ENCODE results near the gene PGM2. TPM values are rescaled to one million over a fixed set of nuclear protein-coding genes. Genes with fewer than 3 reads are reported as not detected.
A peak's percentile ranks its signal among the peaks of the same experiment; 100 is the strongest.
"Not testable (repeated sequence)": the region's sequence is repeated elsewhere in the genome, so short reads cannot be mapped to it uniquely, and the experiment has no call there.

The PGM2 gene
- 30.0 and 32.4 TPM in 2 replicates for total RNA-seq (2014; rRNA removed; shearing (Covaris generic))
- 19.4 and 19.9 TPM in 2 replicates for polyA plus RNA-seq (2015; cell fraction: cytosol; rRNA removed)
- polyA plus RNA-seq (2015; cell fraction: nucleus; rRNA removed) = 23.3 and 33.0 TPM in 2 replicates

DNA sequence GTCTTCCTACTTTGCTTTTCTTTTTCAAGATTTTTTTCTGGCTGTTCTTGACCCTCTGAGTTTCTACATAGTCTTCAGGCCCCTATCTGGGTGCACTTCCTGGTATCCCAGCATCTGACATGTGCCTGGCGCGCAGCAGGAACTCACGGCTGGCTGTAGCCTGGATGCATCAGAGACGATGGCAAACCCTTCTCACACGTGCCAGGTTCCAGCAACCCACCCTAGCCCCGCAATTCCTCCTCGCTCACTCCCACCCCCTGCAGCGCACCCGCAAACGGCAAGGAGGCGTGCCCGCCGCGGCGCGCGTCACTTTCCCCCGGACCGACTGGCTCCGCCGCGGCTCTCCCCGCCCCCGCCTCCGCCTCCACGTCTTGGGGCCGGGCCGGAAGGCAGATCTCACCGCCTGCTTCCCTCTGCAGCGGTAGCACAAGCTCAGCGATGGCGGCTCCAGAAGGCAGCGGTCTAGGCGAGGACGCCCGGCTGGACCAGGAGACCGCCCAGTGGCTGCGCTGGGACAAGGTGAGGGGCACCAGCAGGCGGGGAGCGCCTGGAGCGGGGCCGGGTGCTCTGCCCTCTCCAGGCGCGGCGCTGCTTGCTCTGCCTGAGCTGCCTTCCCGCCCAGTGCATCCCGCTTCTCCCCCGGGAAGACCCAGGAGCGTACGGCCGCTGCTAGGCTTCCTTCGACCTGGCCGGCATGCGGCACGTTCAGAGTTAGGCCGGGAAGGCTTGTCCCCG is at the start of gene PGM2:
TSS of gene PGM2 (plus strand) at position 392 of the 735 bp plus-strand sequence. CDS start at position 439, 47 bp downstream.
- in situ Hi-C loops (cut with HindIII; ENCODE audit: low pct_unique_long_range_greater_than_20kb, low sequenced_read_pairs) = no loop called here
- DNase-seq (ENCODE audit: low read depth, low spot score) = peak; percentile 77

DNA sequence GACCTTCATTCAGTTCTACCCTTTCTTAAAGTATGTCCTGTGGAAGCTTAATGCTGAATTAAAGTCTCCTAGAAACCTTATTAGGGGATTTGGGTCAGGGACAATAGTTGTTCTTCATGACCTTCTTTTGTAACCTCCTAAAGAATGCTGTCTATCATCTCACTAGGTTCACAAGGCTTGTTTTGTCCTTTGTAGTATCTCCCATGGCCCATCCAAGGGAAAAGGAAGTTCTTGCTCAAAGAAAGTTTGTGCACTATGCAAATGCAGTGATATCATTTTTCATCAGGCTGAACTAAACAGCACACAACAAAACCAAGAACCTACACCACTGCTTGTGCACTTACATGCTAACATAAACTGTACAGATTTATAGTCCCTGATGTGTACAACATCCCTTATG is 46.6 kb upstream of the PGM2 start:
- in situ Hi-C loops (cut with HindIII; ENCODE audit: low pct_unique_long_range_greater_than_20kb, low sequenced_read_pairs) = no loop called here
- DNase-seq (ENCODE audit: low read depth, low spot score) = peak; percentile 58

DNA sequence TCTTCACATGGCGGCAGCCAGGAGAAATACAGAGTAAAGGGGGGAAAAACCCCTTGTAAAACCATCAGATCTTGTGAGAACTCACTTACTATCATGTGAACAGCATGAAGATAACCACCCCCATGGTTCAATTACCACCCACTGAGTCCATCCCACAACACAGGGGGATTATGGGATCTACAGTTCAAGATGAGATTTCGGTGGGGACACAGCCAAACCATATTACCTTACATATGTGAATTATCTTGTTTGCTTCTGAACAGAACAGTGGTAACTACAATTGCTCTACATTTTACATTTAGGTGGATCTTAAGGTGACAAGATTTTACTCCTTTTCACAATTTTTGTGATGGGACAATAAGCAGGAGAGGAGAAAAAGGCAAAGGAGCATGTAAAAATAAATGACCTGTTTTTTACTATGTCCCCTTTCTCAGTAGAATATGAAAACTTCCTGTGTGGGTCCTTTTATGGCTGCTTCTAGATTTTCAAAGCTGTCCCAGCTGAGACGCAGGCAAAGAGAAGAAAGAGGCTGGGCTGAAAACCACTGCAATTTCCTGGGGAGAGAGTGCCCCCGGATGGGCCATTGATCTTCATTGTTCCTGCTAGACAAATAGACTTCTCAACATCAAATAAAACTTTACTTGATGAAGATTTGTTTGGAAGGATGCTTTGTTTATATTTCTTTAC is 45.9 kb upstream of the PGM2 start:
- peak; percentile 37 for DNase-seq (ENCODE audit: low read depth, low spot score)
- in situ Hi-C loops (cut with HindIII; ENCODE audit: low pct_unique_long_range_greater_than_20kb, low sequenced_read_pairs) = no loop called here

DNA sequence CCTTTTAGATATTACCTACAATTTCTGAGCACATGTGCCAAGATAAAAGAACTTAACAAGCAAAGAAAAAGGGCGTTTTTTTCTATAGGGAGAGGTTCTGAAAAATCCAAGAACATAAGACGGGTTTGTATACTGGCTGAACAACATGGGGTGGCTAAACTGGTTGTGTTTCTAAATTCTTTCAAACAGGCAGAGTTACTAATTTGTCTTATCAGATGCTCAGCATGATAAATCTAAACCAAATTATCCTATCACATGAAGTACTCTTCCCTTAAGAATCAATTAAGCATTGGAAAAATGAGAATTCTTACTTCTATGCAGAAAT is 45.4 kb upstream of the PGM2 start:
- DNase-seq (ENCODE audit: low read depth, low spot score) = no peak
- in situ Hi-C loops (cut with HindIII; ENCODE audit: low pct_unique_long_range_greater_than_20kb, low sequenced_read_pairs) = no loop called here

DNA sequence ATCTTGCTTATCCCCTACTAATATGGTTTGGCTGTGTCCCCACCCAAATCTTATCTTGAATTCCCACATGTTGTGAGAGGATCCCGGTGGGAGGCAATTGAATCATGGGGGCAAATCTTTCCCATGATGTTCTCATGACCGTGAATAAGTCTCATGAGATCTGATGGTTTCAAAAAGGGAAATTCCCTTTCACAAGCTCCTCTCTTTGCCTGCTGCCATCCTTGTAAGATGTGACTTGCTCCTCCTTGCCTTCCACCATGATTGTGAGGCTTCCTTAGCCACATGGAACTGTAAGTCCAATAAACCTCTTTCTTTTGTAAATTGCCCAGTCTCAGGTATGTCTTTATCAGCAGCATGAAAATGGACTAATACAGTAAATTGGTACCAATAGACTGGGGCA is 40.2 kb upstream of the PGM2 start:
- DNase-seq (ENCODE audit: low read depth, low spot score); in situ Hi-C loops (cut with HindIII; ENCODE audit: low pct_unique_long_range_greater_than_20kb, low sequenced_read_pairs): not testable (repeated sequence)

DNA sequence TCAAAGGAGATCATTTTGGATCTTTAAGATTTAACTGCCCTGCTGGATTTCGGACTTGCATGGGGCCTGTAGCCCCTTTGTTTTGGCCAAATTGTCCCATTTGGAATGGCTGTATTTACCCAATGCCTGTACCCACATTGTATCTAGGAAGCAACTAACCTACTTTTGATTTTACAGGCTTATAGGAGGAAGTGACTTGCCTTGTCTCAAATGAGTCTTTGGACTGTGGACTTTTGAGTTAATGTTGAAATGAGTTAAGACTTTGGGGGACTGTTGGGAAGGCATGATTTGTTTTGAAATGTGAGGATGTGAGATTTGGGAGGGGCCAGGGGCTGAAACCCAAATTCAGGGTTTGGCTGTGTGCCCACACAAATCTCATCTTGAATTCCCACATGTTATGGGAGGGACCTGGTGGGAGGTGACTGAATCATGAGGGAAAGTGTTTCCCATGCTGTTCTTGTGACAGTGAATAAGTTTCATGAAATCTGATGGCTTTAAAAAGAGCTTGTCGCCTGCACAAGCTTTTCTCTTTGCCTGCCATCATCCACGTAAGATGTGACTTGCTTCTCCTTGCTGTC is 38.5 kb upstream of the PGM2 start:
- in situ Hi-C loops (cut with HindIII; ENCODE audit: low pct_unique_long_range_greater_than_20kb, low sequenced_read_pairs); DNase-seq (ENCODE audit: low read depth, low spot score): not testable (repeated sequence)

DNA sequence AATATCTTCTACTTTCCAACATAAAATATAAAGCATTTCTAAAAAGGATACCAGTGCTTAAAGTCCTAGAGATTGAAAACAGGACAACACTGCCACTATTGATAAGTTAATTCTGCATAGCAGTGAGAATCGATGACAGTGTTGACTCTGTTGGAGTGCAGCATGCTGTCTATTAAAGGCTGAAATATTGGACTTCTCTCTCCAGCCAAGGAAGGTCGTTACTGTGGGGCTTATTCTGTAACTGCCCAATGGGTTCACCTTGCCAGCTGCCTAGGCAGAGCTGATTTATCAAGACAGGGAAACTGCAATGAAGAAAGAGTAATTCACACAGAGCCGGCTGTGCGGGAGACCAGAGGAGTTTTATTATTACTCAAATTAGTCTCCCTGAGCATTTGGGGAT is 37.7 kb upstream of the PGM2 start:
- in situ Hi-C loops (cut with HindIII; ENCODE audit: low pct_unique_long_range_greater_than_20kb, low sequenced_read_pairs) = no loop called here
- no peak for DNase-seq (ENCODE audit: low read depth, low spot score)

DNA sequence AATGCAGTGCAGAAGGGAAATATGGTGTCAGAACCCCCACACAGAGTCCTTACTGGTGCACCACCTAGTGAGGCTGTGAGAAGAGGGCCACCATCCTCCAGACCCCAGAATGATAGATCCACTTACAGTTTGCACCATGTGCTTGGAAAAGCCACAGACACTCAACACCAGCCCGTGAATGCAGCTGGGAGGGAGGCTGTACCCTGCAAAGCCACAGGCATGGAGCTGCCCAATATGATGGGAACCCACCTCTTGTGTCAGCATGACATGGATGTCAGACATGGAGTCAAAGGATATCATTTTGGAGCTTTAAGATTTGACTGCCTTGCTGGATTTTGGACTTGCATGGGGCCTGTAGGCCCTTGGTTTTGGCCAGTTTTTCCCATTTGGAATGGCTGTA is 34.2 kb upstream of the PGM2 start:
- in situ Hi-C loops (cut with HindIII; ENCODE audit: low pct_unique_long_range_greater_than_20kb, low sequenced_read_pairs) = no loop called here

DNA sequence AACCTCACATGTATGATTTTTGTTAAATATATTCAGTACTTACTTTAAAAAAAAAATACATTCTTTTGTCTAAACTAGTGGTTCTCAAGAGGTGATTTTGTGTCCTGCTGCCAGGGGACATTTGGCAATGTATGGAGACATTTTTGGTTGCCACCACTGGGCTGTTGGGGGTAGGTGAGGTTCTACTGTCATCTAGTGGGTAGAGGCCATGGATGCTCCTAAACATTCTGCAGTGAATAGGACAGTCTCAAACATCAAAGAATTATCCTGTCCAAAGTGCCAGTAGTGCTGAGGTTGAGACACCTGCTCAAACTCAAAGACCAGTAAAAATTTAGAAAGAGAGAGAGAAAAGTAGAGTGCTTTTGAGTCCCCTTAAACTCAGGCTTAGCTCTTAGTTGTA is 32.9 kb upstream of the PGM2 start:
- in situ Hi-C loops (cut with HindIII; ENCODE audit: low pct_unique_long_range_greater_than_20kb, low sequenced_read_pairs) = no loop called here
- DNase-seq (ENCODE audit: low read depth, low spot score) = peak; percentile 66

More for the DNA sequence above, 34.2 kb upstream of the PGM2 start:
- DNase-seq (ENCODE audit: low read depth, low spot score) = no peak

DNA sequence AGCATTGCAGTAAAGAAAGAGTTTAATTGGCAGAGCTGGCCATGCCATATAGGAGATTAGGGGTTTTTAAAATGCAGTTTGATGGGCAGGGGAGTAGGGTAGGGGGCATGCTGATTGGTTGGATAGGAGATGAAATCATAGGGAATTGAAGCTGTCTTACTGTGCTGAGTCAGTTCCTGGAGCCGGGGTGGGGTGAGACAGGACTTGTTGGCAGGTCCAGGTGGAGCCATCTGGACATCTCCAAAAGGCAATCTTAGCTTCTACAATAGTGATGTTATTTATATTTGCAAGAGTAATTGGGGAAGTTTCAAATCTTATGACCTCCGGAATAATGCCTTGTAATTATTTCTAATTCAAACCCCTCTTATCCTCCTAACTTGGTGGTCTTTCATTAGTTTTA is 32.4 kb upstream of the PGM2 start:
- in situ Hi-C loops (cut with HindIII; ENCODE audit: low pct_unique_long_range_greater_than_20kb, low sequenced_read_pairs) = no loop called here
- DNase-seq (ENCODE audit: low read depth, low spot score) = no peak

DNA sequence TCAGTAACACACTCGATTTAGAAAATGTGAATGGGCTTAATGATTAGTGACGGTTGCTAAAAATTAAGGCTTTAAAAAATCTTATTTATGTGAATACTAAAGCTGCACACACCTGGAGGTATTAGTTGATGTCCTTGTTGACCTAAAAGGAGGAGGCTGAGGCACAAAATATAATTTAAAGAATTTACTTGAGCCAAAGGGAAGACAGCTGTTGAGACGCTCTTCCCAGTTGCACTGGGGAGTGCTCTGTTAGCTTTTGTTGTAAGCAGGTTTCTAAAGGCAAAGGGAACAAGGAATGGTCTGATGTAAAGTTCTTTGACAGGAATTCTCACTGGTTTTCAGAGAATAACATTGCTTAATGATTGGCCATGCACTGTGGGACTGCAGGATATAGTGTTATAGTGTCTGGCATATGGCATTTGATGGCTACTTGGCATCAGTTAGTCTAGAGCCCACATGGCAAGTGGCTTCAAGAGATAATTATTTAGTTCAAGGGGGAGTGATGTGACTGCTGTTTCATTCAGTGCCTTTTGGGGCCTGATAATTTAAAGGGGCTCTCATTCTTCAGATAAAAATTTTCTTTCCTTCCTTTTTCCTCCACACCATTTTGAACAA is 30.8 kb upstream of the PGM2 start:
- in situ Hi-C loops (cut with HindIII; ENCODE audit: low pct_unique_long_range_greater_than_20kb, low sequenced_read_pairs) = no loop called here
- DNase-seq (ENCODE audit: low read depth, low spot score) = no peak

DNA sequence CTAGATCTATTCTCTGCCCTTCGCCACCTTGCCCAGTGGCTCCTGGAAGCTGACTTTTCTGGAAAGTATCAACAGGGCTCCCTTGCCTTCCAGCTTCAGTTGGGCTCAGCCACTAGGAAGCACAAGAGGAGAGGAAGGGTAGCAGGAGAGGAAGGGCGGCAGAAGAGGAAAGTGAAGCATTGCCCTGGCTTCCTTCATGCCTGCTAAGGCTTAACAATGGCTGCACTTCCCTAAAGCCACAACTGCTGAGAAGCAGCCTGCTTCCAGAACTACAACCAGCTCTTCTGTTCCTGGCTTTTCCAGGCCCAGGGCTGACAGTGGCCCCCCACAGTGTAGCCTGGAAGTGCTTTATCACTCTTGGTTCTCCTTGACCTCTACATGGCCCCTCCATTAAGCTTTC is 29.1 kb upstream of the PGM2 start:
- in situ Hi-C loops (cut with HindIII; ENCODE audit: low pct_unique_long_range_greater_than_20kb, low sequenced_read_pairs) = no loop called here
- no peak for DNase-seq (ENCODE audit: low read depth, low spot score)

DNA sequence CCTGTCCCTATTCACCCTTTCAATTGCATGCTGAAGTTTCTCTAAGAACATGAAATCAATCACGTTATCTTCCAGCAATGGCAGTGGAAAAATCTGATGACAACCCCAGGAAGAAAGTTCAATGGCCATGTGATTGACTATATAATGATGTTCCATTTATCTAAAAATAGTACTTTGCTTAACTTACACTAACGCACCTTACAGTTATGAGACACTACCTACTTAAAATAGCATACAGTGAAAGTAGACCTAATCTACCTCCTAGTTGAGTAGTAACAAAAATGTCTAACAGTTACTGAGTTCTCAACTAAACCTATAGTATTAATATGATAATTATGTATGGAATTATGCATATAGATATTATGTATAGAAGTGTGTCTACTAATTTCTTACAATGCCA is 28.6 kb upstream of the PGM2 start:
- in situ Hi-C loops (cut with HindIII; ENCODE audit: low pct_unique_long_range_greater_than_20kb, low sequenced_read_pairs) = no loop called here
- DNase-seq (ENCODE audit: low read depth, low spot score) = no peak

DNA sequence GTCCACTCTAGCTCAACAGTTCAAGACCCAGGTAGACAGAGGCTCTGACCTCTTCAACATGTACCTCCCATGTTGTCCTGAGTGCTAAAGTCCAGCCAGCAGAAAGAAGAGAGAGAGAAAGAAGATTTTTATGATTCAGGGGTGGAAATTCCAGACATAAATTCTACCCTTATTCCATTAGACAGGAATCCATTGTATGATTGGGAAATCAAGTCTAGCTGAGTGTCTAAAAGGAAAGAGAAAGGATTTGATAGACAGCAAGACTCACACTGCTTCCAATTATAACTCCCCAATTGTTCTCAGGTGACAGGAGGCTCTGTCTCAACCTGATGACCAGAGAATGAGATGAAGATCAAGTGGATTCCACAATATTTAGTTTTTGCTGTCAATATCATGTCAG is 27.9 kb upstream of the PGM2 start:
- no peak for DNase-seq (ENCODE audit: low read depth, low spot score)
- in situ Hi-C loops (cut with HindIII; ENCODE audit: low pct_unique_long_range_greater_than_20kb, low sequenced_read_pairs) = no loop called here

DNA sequence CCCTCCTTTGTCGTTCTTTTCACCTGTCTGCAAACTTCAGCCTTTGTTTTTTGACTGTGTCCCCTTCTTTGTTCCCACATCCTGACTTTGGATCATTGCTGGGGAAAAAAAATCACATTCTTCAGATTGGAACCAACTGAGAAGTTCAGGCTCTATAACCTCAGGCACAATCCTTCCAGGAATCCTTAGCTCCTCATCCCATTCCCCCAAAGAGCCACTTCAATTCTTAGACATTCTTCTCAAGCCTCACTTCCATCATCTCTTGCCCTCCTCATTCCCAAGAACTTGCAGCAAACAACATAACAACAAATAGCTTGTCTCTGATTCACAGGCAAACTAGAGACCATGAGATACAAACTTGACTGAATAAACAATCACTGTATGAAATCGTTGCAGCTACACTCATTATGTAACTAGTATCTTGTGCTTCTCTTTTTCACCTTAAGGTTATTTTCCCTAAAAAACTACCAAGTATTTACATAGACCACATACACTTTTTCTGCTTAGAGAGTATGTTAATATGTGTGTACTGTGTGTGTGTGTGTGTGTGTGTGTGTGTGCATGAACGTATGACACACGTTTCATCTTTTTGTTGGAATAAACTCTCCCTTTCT is 26.4 kb upstream of the PGM2 start:
- DNase-seq (ENCODE audit: low read depth, low spot score) = no peak
- in situ Hi-C loops (cut with HindIII; ENCODE audit: low pct_unique_long_range_greater_than_20kb, low sequenced_read_pairs) = no loop called here

DNA sequence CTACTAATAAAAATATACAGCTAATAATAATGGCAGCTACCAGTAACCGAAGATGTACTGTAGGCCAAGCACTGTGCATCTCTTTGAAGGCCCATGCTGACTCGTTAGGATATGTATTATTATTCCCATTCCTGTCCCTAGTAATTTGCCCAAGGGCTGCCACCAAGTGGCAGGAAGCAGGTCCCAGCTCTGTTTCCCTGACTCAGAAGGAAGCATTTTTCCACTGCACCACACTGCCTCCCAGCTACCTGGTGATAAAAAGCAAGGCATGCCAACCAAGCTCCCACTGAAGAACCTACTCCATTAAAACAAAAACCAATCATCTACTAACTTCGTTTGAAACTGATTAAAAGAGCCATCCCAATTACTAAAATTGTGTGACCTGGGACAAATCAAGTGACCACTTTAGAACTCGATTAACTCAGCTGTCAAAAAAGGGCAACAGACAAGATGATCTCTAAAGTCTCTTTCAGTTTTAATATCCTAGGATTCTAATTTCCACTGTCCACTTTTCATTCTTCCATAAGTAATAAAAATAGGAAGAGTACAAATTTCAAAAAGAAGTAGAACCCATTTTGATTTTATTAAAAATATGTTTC is 24.3 kb upstream of the PGM2 start:
- DNase-seq (ENCODE audit: low read depth, low spot score) = peak; percentile 84
- in situ Hi-C loops (cut with HindIII; ENCODE audit: low pct_unique_long_range_greater_than_20kb, low sequenced_read_pairs) = no loop called here

DNA sequence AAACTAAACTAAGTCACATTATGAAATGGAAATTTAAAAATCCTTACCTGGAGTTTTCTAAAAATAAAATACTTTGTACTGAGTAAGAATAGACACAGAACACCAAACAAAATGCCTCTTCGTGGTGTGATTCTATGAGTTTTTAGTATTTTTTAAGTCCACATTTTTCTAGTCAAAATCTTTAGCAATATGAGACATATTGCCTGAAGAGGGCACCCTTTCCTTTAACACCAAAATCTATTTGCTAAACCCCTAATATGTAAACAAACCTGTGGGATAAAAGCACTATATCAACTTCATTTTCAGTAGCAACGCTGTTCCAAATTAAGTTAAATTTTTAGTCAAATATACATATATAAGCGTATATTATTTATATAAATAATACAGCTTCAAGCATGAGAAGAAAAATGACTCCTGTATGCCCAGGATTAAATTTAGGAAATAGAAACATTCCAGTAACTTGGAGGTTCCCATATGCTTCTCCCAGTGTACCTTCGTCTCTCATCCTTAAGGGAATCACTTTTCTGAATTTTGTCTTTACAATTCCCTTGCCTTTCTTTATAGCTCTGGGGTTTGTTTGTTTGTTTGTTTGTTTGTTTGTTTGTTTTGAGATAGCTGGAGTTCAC is 23.0 kb upstream of the PGM2 start:
- in situ Hi-C loops (cut with HindIII; ENCODE audit: low pct_unique_long_range_greater_than_20kb, low sequenced_read_pairs) = no loop called here
- DNase-seq (ENCODE audit: low read depth, low spot score) = peak; percentile 72
